K562 treated with DMSO at 1 percent for 4 hours (cell line): Measurements from ENCODE around the gene PPFIA3. TPM values are rescaled to one million over a fixed set of nuclear protein-coding genes. Genes with fewer than 3 reads are reported as not detected.

Experiments used
- total RNA-seq: library from RNA; unstranded; fragments of 300-600 nt; gene quantifications from 2 replicates; pipeline ENCODE4 v1.2.3, GENCODE V29; 2022; ENCODE audit not compliant: insufficient read depth

PPFIA3 gene
- total RNA-seq, result 17.3 and 23.0 TPM in 2 replicates

GRCh38 chr19:49119411-49120324 is at the start of gene PPFIA3:
Gene PPFIA3, plus strand, starts transcription at chr19:49119544. Its CDS starts 8,330 bp downstream, at chr19:49127874.

GRCh38 chr19:49085020-49085867 is 34.1 kb upstream of the PPFIA3 start, which contains the start of gene SNRNP70:
Gene SNRNP70, plus strand, starts transcription at chr19:49085451. Its CDS starts 964 bp downstream, at chr19:49086415.

DNA sequence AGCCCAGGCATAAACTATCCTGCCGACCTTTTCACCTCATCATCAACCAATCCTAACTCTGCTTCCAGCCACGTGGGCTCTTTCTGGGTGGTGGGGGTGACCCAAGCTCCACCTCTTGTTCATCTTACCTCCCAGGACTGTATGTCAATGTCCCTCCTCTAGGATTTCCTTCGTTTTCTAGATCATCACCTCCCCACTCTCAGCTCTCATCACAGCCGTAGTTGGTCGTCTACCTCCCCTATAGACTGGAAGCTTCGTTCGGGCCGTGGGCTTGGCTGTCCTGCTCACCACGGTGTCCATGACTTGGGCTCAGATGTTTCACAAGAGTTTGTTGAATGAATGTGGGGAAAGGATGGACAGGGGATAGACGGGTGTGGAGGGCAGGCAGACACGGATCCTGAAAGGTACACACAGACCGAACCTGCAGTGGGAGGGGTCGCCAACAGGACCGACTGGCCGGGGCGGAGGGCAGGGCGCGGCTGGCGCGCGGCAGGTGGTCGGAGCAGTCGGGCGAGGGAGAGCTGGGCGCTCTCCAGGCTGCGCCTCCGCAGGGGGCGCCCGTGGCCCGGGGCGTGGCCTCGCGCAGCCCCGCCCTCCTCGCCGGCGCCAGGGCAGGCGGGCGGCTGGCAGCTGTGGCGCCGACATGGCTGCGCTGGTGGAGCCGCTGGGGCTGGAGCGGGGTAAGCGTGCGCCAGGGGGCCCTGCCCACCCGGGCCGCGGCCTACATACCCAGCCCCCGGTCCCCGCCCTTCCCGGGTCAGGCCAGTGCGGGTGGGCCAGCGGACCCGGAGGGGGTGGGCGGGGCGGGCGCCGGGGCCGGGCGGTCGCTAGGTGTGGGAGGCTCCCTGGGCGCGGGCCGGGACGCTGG is 5.3 kb upstream of the PPFIA3 start, which contains the start of gene LIN7B:
Gene LIN7B, plus strand, starts transcription at position 609 of the 868 bp plus-strand sequence. Its CDS starts 35 bp downstream, at position 644.

GRCh38 chr19:49118565-49119410 is 556 bp upstream of the PPFIA3 start, which contains the start of gene C19orf73:
Gene C19orf73, minus strand, starts transcription at chr19:49119143. Its CDS starts 121 bp downstream, at chr19:49119022.

DNA sequence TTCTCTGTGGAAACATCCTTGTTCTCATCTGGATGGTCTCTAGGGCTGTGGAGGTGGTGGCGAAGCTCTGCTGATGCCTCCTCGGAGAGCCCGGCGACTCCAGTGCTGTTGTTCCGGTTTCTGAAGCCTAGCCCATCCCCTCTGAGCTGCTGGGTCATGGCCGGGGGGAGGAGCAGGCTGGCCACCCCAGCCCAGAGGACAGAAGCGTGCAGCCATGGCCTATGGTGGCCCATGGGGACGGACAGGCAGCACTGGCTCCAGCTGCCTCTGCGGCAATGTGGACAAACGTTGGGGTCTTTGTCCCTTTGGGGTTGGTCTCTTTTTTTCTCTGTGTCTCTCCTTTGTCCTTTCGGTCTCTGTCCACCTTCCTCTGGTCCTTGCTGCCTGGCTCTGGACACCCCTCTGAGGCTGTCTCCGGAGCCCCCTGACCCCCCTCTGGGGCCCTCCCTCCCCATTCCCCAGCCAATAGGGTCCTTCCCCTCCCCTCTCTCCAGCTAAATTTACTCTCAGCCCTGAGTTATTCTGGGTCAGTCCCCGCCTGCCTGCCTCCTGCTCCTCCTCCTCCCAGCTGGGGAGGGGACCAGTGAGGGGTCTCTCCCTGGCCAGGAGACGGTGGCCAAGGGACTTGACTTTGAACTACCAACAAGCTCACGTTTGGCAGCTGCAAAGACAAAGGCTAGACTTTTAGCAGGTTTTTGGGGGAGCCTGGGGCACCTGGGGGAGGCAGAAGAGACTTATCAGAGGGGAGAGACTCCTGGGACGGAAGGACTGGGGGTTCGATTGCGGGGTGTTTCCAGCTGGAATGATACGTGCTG is 35.9 kb downstream of the PPFIA3 start, which contains the start of gene HRC:
Gene HRC, minus strand, starts transcription at position 392 of the 815 bp plus-strand sequence. Its CDS starts 159 bp downstream, at position 233.

DNA sequence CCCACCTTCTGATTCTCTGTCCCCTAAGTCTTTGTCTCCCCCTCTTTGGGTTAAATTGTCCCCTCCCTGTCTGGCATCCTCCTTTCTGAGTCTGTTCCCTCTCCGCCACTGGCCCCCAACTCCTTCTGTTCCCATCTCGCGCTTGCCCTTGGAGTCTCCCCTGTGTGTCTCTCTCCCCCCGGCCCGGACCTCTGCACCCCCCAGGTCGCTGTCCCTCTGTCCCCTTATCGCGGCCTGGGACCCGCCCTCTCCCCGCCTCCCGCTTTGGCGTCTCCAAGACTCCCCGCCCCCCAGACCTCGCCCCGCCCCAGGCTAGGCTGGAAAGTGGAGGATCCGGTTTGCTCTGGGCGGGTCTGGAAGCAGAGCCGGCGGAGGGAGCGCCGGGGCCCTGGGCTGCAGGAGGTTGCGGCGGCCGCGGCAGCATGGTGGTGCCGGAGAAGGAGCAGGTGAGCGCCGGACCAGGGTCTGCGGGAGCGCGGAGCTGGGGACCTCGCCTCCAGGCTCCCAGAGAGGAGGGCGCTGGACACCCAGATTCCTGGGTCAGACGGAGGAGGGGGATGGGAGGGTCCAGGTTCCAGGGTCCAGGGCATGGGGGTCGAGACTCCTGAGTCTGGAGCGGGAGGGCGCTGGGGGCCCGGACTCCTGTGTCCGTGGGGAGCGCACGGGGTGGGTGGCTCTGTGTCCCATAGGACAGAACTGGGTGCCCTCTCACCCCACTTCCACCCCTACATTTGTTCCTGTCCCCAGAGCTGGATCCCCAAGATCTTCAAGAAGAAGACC is 38.3 kb downstream of the PPFIA3 start, which contains the start of gene TRPM4:
Gene TRPM4, plus strand, starts transcription at position 348 of the 780 bp plus-strand sequence. Its CDS starts 75 bp downstream, at position 423.

Other genes with a start within 250 kb of the PPFIA3 start
- gene PPP1R15A, start 247.1 kb upstream of the PPFIA3 start, total RNA-seq, result 85.0 and 106 TPM in 2 replicates
- not detected in 2 replicates for gene TULP2, start 220.8 kb upstream of the PPFIA3 start, total RNA-seq
- 279 and 316 TPM in 2 replicates for gene NUCB1, start 219.2 kb upstream of the PPFIA3 start, total RNA-seq
- gene DHDH, start 185.8 kb upstream of the PPFIA3 start, total RNA-seq, result 2.6 and 6.7 TPM in 2 replicates
- 90.6 and 152 TPM in 2 replicates for gene BAX, start 164.7 kb upstream of the PPFIA3 start, total RNA-seq
- gene FTL, start 154.2 kb upstream of the PPFIA3 start, total RNA-seq, result 5,415 and 5,880 TPM in 2 replicates
- gene GYS1, start 126.2 kb upstream of the PPFIA3 start, total RNA-seq, result 18.0 and 22.2 TPM in 2 replicates
- gene RUVBL2, start 125.7 kb upstream of the PPFIA3 start, total RNA-seq, result 219 and 288 TPM in 2 replicates
- gene LHB, start 102.5 kb upstream of the PPFIA3 start, total RNA-seq, result not detected in 2 replicates
- not detected in 2 replicates for gene CGB3, start 95.2 kb upstream of the PPFIA3 start, total RNA-seq
- not detected in 2 replicates for gene CGB2, start 87.7 kb upstream of the PPFIA3 start, total RNA-seq
- not detected in 2 replicates for gene CGB1, start 82.6 kb upstream of the PPFIA3 start, total RNA-seq
- gene CGB5, start 75.7 kb upstream of the PPFIA3 start, total RNA-seq, result not detected in 2 replicates
- gene CGB8, start 70.4 kb upstream of the PPFIA3 start, total RNA-seq, result not detected in 2 replicates
- not detected in 2 replicates for gene CGB7, start 61.8 kb upstream of the PPFIA3 start, total RNA-seq
- not detected in 2 replicates for gene NTF4, start 54.7 kb upstream of the PPFIA3 start, total RNA-seq
- gene KCNA7, start 46.8 kb upstream of the PPFIA3 start, total RNA-seq, result not detected in 2 replicates
- gene SNRNP70, start 34.1 kb upstream of the PPFIA3 start, total RNA-seq, result 143 and 183 TPM in 2 replicates
- 8.9 and 15.5 TPM in 2 replicates for gene LIN7B, start 5.2 kb upstream of the PPFIA3 start, total RNA-seq
- not detected in 2 replicates for gene C19orf73, start 401 bp upstream of the PPFIA3 start, total RNA-seq
- 5.1 and 5.8 TPM in 2 replicates for gene HRC, start 35.9 kb downstream of the PPFIA3 start, total RNA-seq
- 12.7 and 14.0 TPM in 2 replicates for gene TRPM4, start 38.2 kb downstream of the PPFIA3 start, total RNA-seq
- gene SLC6A16, start 205.6 kb downstream of the PPFIA3 start, total RNA-seq, result 4.4 TPM in 1 of 2 replicates, not detected in the other
- gene CD37, start 215.9 kb downstream of the PPFIA3 start, total RNA-seq, result 17.6 and 20.7 TPM in 2 replicates
- gene TEAD2, start 242.9 kb downstream of the PPFIA3 start, total RNA-seq, result 15.2 and 18.8 TPM in 2 replicates
- gene DKKL1, start 244.3 kb downstream of the PPFIA3 start, total RNA-seq, result not detected in 2 replicates